HG03135 (cell line): Measurements from ENCODE around the gene LZTS2.
"Not testable (repeated sequence)": the region's sequence is repeated elsewhere in the genome, so short reads cannot be mapped to it uniquely, and the experiment has no call there.

Experiments used
- ATAC-seq: cut with Tn5 transposase; IDR thresholded peaks from one replicate; pipeline ENCODE4 v1.9.1; 2021; ENCODE audit warnings: mild to moderate bottlenecking, moderate library complexity; ENCODE audit not compliant: unreplicated experiment

Gene LZTS2

DNA sequence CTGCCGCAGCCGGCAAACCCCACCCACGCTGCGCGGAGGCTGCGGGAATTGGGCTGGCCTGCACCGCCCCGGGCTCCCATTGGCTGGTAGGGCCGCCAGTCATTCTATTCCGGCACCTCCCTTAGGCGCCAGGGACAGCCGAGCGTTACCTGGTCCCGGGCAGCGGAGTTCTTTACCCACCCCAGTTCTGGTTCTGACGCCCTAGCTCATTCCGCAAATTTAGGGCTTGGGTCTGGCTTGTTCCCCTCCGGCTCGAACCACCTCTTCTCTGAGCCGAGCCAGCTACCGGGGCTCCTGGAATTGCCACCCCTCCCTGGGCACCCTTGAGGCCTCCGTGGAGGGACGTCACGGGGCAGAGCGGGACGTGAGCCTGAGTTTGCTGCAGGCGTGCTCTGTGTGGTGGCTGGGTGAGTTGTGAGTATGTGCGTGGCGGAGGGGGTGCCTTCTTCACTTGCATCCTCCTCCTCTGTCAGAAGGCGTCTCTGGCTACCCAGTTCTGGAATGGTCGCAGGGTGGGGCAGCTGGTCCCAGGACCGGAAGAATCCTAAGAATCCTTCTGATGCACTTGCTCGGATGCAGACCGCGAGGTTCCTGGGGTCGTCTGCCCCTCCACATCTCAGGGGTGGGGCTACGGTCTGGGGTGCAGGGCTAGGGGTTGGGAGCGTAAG is 31.7 kb downstream of the LZTS2 start, which contains the start of the genes PDZD7 and SFXN3:
PDZD7 (minus strand) TSS at position 2 of the 668 bp plus-strand sequence. CDS start 910 bp downstream, outside the sequence.
SFXN3 (plus strand) TSS at position 107 of the 668 bp plus-strand sequence. CDS start 3,461 bp downstream, outside the sequence.
- ATAC-seq, result peak; percentile 88

GRCh38 chr10:101031796-101032636 is 32.4 kb downstream of the LZTS2 start:
- ATAC-seq, result no peak

GRCh38 chr10:101032637-101033224 is 33.1 kb downstream of the LZTS2 start:
- ATAC-seq, result no peak

DNA sequence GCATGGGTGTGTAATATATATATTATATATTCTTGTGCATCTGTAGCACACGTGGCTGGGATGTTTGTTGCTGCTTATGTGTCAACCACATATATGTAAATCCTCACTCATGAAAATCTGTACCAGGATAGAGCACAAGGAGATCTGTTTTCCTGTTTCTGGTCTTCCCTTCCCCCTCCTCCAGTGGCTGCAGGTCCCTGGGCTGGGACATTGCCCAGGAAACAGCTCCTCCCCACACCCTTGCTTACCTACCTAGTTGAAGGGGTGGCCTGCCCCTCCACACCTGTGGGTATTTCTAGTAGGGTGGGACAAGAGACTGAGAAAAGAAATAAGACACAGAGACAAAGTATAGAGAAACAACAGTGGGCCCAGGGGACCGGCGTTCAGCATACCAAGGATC is 33.7 kb downstream of the LZTS2 start:
- no peak for ATAC-seq

GRCh38 chr10:101034404-101034803 is 34.8 kb downstream of the LZTS2 start:
- not testable (repeated sequence) for ATAC-seq

DNA sequence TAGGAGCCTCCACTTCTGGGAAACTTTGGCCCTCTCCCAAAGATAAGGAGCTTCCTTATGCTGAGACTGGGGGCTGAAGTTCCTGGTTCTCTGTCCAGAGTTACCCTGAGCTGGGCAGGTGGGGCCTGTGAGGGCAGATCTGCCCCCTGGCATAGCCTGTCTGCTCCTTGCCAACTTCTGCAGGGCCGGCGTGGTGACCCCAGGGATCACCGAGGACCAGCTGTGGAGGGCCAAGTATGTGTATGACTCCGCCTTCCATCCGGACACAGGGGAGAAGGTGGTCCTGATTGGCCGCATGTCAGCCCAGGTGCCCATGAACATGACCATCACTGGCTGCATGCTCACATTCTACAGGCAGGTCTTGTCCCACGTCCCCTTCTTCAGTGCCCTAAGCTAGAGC is 35.7 kb downstream of the LZTS2 start:
- no peak for ATAC-seq

- ATAC-seq, result no peak
Measured at GRCh38 chr10:101035916-101036702, 36.5 kb downstream of the LZTS2 start.

GRCh38 chr10:101036726-101037125 is 37.1 kb downstream of the LZTS2 start:
- no peak for ATAC-seq

- no peak for ATAC-seq
Measured at GRCh38 chr10:101038484-101038883, 38.9 kb downstream of the LZTS2 start.

GRCh38 chr10:101040061-101040460 is 40.5 kb downstream of the LZTS2 start:
- ATAC-seq, result no peak

- no peak for ATAC-seq
Measured at GRCh38 chr10:101040851-101041250, 41.2 kb downstream of the LZTS2 start.

GRCh38 chr10:101041252-101041761 is 41.7 kb downstream of the LZTS2 start:
- peak; percentile 50 for ATAC-seq

DNA sequence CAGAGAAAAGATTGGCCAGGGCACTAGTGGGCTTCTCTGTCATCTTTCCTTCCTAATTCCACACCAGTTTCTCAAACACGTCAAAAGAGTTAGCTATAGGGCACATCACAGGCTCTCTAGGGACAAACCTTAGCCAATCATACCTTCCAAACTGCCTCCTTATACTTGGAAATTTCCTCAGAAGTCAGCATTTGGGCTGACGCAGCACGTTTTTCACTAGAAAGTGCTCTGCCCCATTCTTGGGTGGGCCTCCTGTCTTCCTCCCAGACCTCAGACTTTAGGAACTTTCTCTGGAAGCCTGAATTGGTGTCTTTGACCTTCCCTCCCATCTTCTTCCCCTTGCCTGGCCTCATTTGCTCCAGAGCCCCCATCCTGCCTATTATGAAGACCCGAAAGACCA is 42.5 kb downstream of the LZTS2 start:
- ATAC-seq, result no peak

- peak; percentile 88 for ATAC-seq
Measured at GRCh38 chr10:101042667-101043362, 43.2 kb downstream of the LZTS2 start.

- peak; percentile 13 for ATAC-seq
Measured at GRCh38 chr10:101043363-101043707, 43.7 kb downstream of the LZTS2 start.

DNA sequence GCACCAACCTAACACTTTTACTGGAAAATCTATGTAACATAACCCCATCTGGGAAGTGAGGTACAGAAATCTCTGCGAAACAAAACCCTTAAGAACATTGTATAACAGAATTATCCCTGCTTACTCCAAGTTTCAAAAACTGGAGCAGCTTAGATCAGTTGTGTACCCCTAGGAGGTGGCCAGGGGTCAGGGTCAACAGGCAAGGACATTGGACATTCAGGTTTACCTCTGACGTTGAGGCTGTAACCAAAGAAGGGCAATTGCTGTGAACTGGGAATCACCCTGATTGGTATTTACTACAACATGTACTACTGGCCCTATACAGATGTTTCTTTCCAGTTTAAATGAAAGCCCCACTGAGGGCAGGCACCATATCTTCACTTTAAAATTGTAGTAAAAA is 44.5 kb downstream of the LZTS2 start:
- ATAC-seq, result no peak

DNA sequence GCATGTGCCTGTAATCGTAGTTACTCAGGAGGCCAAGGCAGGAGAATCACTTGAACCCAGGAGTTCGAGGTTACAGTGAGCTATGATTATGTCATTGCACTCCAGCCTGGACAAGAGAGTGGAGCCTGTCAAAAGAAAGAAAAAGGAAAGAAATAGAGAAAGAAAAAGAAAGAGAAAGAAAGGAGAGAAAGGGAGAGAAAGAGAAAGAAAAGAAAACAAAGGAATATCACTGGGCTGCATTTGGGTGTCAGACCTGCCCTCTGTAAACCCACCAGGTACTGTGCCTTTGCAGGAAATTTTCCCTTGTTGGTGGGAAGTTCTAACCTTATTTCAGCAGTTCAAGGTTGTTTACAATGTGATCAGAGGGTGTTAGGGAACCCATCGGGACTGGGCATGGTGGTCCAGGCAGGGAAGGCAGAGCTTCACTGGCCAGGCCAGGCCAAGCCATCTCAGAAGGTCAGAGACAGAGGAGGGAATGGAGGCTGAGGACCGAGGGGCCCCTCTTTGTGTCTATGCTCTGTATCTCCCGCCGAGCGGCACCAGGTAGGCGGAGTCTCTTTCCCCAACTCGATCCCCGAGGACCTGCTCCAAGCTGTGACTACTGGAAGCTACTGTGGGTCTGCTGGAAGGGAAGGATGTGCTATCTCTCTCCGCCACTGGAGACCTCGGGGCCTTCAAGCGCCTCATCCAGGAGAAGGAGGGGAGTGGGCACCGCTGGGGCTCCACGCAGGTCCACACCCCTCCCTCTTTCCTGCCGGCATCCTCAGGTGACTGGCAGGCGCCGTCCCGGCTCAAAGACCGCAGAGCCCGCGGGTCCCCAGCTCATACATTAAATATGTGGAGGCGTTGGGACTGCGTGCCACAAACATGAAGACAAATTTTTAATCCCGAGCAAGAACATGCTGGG is 47.0 kb downstream of the LZTS2 start:
- no peak for ATAC-seq

GRCh38 chr10:101047268-101047667 is 47.7 kb downstream of the LZTS2 start:
- no peak for ATAC-seq
